ENCODE results near the gene FCRL6. TPM values are rescaled to one million over a fixed set of nuclear protein-coding genes. Genes with fewer than 3 reads are reported as not detected.

Gene FCRL6
- total RNA-seq, 2 experiments from 2014 or later: not detected

DNA sequence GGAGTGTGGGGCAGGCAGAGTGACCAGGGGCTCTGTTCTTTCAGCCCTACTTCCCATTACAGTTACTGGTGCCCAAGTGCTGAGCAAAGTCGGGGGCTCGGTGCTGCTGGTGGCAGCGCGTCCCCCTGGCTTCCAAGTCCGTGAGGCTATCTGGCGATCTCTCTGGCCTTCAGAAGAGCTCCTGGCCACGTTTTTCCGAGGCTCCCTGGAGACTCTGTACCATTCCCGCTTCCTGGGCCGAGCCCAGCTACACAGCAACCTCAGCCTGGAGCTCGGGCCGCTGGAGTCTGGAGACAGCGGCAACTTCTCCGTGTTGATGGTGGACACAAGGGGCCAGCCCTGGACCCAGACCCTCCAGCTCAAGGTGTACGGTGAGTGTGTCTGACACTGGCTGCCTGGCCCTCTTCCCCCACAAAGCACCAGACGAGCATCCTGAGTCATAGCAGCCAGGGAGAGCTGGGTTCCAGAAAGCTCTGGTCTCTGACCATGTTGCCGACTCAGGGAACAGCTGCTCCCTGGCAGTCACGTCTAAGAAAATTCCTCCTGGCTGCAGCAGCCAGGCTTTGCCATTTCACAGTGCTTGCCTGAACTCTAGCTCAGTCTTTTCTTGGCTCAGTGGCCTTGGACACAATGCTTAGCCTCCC is 27.8 kb downstream of the FCRL6 start:
- DNase-seq: no peak
- ChIA-PET POLR2A (interaction anchor here (1.4 kb wide), 1 partner anchor 95 kb away, joined by 3 read pairs; the partner anchor contains the start of gene TAGLN2), CTCF (interaction anchor here (0.6 kb wide), 1 partner anchor 8 kb away, joined by 3 read pairs; no protein-coding TSS in a partner anchor)
- H3K27me3 Mint-ChIP-seq: peaks cover 18% of the 10 kb centered on the region
- peaks cover 18% of the 10 kb centered on the region for H3K36me3 Mint-ChIP-seq (ENCODE audit: low read depth)
- no peak overlapping the region for H3K27ac Mint-ChIP-seq
- peaks cover 11% of the 10 kb centered on the region for H3K9me3 Mint-ChIP-seq
- H3K4me3 Mint-ChIP-seq: no peak overlapping the region
- H3K4me1 Mint-ChIP-seq: peaks cover 40% of the 10 kb centered on the region

- no peak overlapping the region for H3K27ac Mint-ChIP-seq
- POLR2A ChIA-PET: no interaction called here
Measured at GRCh38 chr1:159830722-159831121, 28.6 kb downstream of the FCRL6 start.

DNA sequence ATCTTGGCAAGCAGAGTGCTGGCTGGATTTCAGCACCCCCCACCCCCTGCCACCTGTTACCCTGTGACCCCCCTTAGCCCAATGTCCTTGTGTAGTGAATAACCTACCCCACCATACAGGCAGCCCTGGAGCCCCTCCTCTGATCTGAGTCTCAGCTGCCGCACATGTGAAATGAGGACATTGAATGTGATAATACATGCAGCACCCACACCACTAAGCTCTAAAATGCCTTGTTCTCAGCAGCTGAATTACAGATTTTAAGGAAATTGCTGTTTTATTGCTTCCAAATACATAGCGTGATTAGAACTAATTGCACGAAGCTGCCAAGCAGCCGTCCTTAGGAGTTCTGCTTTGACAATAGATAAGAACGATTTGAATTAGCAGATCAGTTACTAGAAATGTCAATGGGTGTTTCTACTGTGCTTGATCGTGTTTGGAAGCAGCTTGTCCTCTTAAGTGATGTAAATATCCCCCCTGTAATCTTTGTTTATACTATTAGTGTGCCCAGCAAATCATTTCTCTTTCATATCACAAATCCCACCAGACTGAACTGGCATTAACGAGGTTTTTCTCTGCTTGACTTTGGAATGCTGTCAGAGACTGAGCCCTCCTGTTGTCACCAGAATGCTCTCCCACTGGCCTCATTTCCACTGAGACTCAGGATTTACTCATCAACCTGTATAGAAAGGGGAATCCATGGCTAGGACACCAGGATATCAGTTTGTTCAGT is 29.4 kb downstream of the FCRL6 start:
- CTCF ChIA-PET: interaction anchor here (0.9 to 1.3 kb wide), 2 partner anchors 32 to 61 kb away, joined by 3 read pairs; no protein-coding TSS in a partner anchor

More at GRCh38 chr1:159830722-159831121, 28.6 kb downstream of the FCRL6 start:
- H3K9me3 Mint-ChIP-seq: peaks cover 11% of the 10 kb centered on the region
- no peak for DNase-seq
- no peak overlapping the region for H3K4me3 Mint-ChIP-seq
- peaks cover 33% of the 10 kb centered on the region for H3K4me1 Mint-ChIP-seq
- peaks cover 14% of the 10 kb centered on the region for H3K27me3 Mint-ChIP-seq
- H3K36me3 Mint-ChIP-seq (ENCODE audit: low read depth): peaks cover 18% of the 10 kb centered on the region
- CTCF ChIA-PET: interaction anchor here (1.3 kb wide), 1 partner anchor 62 kb away, joined by 3 read pairs; no protein-coding TSS in a partner anchor

GRCh38 chr1:159832309-159832708 is 30.1 kb downstream of the FCRL6 start:
- DNase-seq: no peak
- Mint-ChIP-seq H3K9me3 (peaks cover 11% of the 10 kb centered on the region), H3K36me3 (ENCODE audit: low read depth) (peaks cover 10% of the 10 kb centered on the region), H3K27me3 (peaks cover 15% of the 10 kb centered on the region), H3K27ac (no peak overlapping the region), H3K4me3 (no peak overlapping the region), H3K4me1 (peaks cover 17% of the 10 kb centered on the region)
- ChIA-PET CTCF (interaction anchor here (0.8 to 0.9 kb wide), 2 partner anchors 33 to 175 kb away, joined by 3 to 6 read pairs; no protein-coding TSS in a partner anchor), POLR2A (no interaction called here)

More for the DNA sequence above, 29.4 kb downstream of the FCRL6 start:
- DNase-seq: no peak
- Mint-ChIP-seq H3K27me3 (peaks cover 15% of the 10 kb centered on the region), H3K9me3 (peaks cover 11% of the 10 kb centered on the region), H3K4me1 (peaks cover 24% of the 10 kb centered on the region), H3K27ac (no peak overlapping the region), H3K36me3 (ENCODE audit: low read depth) (peaks cover 16% of the 10 kb centered on the region), H3K4me3 (no peak overlapping the region)
- POLR2A ChIA-PET: no interaction called here

GRCh38 chr1:159835356-159835755 is 33.2 kb downstream of the FCRL6 start:
- no peaks in the 10 kb centered on the region for H3K36me3 Mint-ChIP-seq (ENCODE audit: low read depth)
- CTCF ChIA-PET: no interaction called here
- POLR2A ChIA-PET: no interaction called here

DNA sequence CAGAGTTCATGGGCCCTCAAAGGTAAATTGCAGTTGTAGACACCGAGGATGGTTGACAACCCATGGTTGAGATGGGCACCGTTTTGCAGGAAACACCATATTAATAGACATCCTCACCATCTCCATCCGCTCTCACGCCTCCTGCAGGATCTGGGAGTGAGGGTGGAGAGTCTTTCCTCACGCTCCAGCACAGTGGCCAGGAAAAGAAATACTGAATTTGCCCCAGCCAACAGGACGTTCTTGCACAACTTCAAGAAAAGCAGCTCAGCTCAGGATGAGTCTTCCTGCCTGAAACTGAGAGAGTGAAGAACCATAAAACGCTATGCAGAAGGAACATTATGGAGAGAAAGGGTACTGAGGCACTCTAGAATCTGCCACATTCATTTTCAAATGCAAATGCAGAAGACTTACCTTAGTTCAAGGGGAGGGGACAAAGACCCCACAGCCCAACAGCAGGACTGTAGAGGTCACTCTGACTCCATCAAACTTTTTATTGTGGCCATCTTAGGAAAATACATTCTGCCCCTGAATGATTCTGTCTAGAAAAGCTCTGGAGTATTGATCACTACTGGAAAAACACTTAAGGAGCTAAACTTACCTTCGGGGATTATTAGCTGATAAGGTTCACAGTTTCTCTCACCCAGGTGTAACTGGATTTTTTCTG is 33.8 kb downstream of the FCRL6 start:
- H3K4me3 Mint-ChIP-seq: no peak overlapping the region
- CTCF ChIA-PET: interaction anchor here (0.6 kb wide), 1 partner anchor 170 kb away, joined by 4 read pairs; no protein-coding TSS in a partner anchor
- H3K4me1 Mint-ChIP-seq: peaks cover 5% of the 10 kb centered on the region
- H3K27me3 Mint-ChIP-seq: peaks cover 9% of the 10 kb centered on the region
- POLR2A ChIA-PET: interaction anchor here (0.8 kb wide), 1 partner anchor 9 kb away, joined by 4 read pairs; no protein-coding TSS in a partner anchor
- DNase-seq: no peak
- H3K9me3 Mint-ChIP-seq: no peaks in the 10 kb centered on the region
- H3K27ac Mint-ChIP-seq: no peak overlapping the region
- no peaks in the 10 kb centered on the region for H3K36me3 Mint-ChIP-seq (ENCODE audit: low read depth)

More at GRCh38 chr1:159835356-159835755, 33.2 kb downstream of the FCRL6 start:
- H3K4me1 Mint-ChIP-seq: peaks cover 5% of the 10 kb centered on the region
- H3K27ac Mint-ChIP-seq: no peak overlapping the region
- no peak for DNase-seq
- H3K9me3 Mint-ChIP-seq: no peaks in the 10 kb centered on the region
- H3K4me3 Mint-ChIP-seq: no peak overlapping the region
- H3K27me3 Mint-ChIP-seq: peaks cover 9% of the 10 kb centered on the region

DNA sequence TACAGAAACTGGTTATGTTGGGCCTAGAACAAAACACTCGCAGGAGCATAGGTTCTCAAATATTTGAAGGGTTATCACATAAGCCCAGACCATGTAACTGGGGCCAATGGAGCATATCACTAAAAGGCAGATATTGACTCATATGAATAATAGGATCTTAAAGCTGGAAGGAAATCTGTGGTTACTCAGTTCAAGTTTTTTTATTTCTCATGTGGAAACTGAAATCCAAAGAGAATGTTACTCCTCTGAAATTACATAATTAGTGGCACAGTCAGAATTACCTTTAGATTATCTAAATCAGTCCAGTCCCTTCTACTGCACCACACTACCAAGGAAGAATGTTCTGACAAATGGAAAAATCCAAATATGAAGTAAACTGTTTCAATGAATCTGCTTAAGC is 36.6 kb downstream of the FCRL6 start:
- H3K27me3 Mint-ChIP-seq: peaks cover 7% of the 10 kb centered on the region
- ChIA-PET POLR2A (no interaction called here), CTCF (no interaction called here)
- no peak for DNase-seq
- H3K9me3 Mint-ChIP-seq: no peaks in the 10 kb centered on the region
- no peaks in the 10 kb centered on the region for H3K36me3 Mint-ChIP-seq (ENCODE audit: low read depth)
- H3K27ac Mint-ChIP-seq: no peak overlapping the region
- H3K4me1 Mint-ChIP-seq: peaks cover 5% of the 10 kb centered on the region
- H3K4me3 Mint-ChIP-seq: no peak overlapping the region

DNA sequence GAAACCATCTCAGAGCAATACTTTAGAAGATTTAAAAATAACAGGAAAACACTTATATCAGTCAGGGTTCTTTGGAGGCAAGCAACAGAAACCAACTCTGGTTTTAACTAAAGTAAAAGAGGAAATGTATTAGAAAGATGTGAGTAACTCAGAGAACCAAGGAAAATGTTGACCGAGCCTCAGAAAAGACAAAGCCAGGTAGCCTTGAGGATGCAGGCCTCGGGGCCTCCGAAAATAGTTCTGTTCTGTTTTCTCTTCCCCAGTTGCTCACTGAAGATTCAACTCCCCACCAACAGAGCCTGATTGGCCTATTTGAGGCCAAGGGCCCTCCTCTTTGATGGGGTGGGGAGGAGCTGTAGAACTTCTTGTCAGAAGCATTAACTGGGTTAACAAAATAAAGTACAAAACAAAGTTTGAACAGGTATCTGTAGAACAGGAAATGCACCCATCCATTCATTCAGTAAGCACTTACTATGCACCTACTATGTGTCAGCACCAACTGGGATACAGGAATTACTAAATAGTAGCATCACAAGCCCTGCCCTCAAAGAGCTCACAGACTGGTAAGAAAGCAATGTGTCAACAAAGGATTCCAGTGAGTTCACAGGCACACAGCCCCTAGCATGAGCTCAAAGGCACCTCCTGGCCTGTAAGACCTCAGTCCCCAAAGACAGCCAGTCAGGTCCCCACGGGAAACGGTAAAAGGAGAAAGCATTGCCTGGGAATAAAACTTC is 37.1 kb downstream of the FCRL6 start:
- no peak overlapping the region for H3K4me3 Mint-ChIP-seq
- no peak for DNase-seq
- H3K27ac Mint-ChIP-seq: no peak overlapping the region
- ChIA-PET POLR2A (no interaction called here), CTCF (no interaction called here)
- peaks cover 5% of the 10 kb centered on the region for H3K4me1 Mint-ChIP-seq
- H3K27me3 Mint-ChIP-seq: peaks cover 10% of the 10 kb centered on the region
- H3K9me3 Mint-ChIP-seq: no peaks in the 10 kb centered on the region
- H3K36me3 Mint-ChIP-seq (ENCODE audit: low read depth): no peaks in the 10 kb centered on the region

DNA sequence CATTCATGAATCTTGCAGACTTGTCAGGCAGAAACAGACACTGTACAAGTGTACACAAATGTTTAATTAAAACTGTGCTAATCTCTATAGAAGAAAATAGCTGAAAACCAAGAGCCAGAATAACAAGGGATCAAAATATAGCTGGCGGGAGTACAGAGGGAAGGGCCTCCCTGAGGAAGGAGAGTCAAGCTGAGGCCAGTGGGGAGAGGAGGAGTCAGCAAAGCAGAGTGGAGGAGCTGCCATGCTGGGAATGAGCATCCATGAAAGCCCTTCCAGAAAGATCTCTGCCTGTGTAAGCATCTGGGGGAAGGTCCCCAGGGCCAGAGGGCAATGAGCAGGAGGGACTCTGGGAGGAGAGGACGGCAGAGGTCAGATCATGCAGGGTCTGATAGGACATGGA is 39.6 kb downstream of the FCRL6 start:
- Mint-ChIP-seq H3K4me1 (peaks cover 5% of the 10 kb centered on the region), H3K36me3 (ENCODE audit: low read depth) (no peaks in the 10 kb centered on the region), H3K27ac (no peak overlapping the region), H3K27me3 (peaks cover 12% of the 10 kb centered on the region), H3K4me3 (no peak overlapping the region), H3K9me3 (no peaks in the 10 kb centered on the region)
- ChIA-PET CTCF (interaction anchor here (1.0 to 1.1 kb wide), 2 partner anchors 22 to 38 kb away, joined by 3 read pairs; no protein-coding TSS in a partner anchor), POLR2A (interaction anchor here (1.4 kb wide), 1 partner anchor 12 kb away, joined by 5 read pairs; no protein-coding TSS in a partner anchor)
- DNase-seq: no peak

- Mint-ChIP-seq H3K4me3 (no peak overlapping the region), H3K9me3 (no peaks in the 10 kb centered on the region), H3K27me3 (peaks cover 12% of the 10 kb centered on the region), H3K36me3 (ENCODE audit: low read depth) (no peaks in the 10 kb centered on the region), H3K4me1 (peaks cover 5% of the 10 kb centered on the region), H3K27ac (no peak overlapping the region)
- DNase-seq: no peak
- ChIA-PET CTCF (interaction anchor here (1.0 kb wide), 1 partner anchor 9 kb away, joined by 4 read pairs; no protein-coding TSS in a partner anchor), POLR2A (no interaction called here)
Measured at GRCh38 chr1:159843459-159843858, 41.3 kb downstream of the FCRL6 start.

DNA sequence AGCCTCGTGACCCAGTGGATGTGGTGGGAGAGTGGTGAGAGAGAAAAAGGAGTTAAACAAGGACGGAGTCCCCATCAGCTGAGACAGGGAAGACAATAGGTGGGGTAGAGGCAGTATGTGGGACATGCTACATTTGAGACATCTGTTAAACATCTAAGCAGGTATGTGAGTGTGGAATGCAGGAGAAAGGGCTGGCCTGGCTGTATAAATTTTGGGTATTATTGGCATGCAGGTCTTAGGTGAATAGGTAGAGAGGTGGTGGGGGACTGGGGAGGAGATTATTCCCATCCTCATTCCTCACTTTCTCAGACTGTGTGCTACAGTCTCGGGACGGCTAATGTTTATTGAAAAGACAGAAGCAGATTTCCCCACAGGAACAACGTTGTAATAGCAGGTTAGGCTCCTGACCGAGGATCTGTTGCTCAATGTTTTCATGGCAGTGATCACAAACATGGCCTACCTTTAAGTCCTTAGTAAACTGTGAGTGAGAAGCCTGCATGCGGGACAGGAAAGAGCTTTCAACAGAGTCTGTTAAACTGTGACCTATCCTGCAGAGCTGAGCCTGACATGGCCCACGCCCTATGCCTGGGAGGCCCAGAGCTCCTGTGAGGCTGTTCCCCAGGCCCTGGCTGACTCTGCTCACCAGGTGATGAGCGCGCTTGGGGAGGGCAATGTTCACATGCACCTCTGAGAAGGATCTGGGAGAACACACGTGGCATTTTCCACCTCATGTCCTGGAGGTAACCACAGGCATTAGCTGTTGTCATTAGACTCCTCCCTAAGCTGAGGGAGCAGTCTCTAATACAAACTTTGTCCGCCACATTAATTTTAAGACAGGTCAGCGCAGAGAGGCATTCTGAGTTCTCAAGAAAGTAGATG is 43.8 kb downstream of the FCRL6 start:
- ChIA-PET POLR2A (no interaction called here), CTCF (no interaction called here)
- H3K9me3 Mint-ChIP-seq: no peaks in the 10 kb centered on the region

DNA sequence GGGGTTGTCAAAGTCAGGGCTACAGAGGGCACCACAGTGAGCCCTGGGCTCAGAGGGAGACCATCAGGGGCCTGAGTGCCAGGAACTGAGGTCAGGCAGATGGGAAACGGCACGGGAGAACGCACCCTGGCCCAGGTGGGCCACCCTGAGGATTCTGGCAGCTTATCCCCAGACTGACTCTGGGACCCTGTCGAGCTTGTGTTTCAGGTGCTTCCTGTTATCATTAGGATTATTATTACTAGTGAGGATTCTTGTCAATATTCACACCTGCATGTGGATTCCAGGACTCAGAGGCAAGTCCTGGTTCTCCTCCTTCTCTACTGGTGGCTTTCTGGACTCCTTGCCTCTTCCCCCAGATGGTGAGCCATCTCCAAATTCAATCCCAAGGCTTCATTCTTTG is 45.1 kb downstream of the FCRL6 start:
- H3K27ac Mint-ChIP-seq: no peak overlapping the region
- CTCF ChIA-PET: no interaction called here
- DNase-seq: no peak

More for the DNA sequence above, 43.8 kb downstream of the FCRL6 start:
- peaks cover 12% of the 10 kb centered on the region for H3K27me3 Mint-ChIP-seq
- no peaks in the 10 kb centered on the region for H3K36me3 Mint-ChIP-seq (ENCODE audit: low read depth)
- H3K4me1 Mint-ChIP-seq: no peaks in the 10 kb centered on the region
- no peak for DNase-seq
- no peak overlapping the region for H3K4me3 Mint-ChIP-seq
- H3K27ac Mint-ChIP-seq: no peak overlapping the region

More for the DNA sequence above, 45.1 kb downstream of the FCRL6 start:
- POLR2A ChIA-PET: no interaction called here
- Mint-ChIP-seq H3K36me3 (ENCODE audit: low read depth) (no peaks in the 10 kb centered on the region), H3K9me3 (no peaks in the 10 kb centered on the region), H3K4me1 (no peaks in the 10 kb centered on the region), H3K4me3 (no peak overlapping the region), H3K27me3 (peaks cover 12% of the 10 kb centered on the region)
